GM20000 (cell line): Measurements from ENCODE around the gene NNAT.
"Not testable (repeated sequence)": the region's sequence is repeated elsewhere in the genome, so short reads cannot be mapped to it uniquely, and the experiment has no call there.

Experiments used
- DNase-seq: peaks from one replicate; pipeline ENCODE4 v3.0.0; 2012; ENCODE audit warnings: low spot score
- TF ChIP-seq, protein P1 (sequence below): IDR thresholded peaks from 2 replicates; pipeline ENCODE4 v1.5.1; 2012; ENCODE audit warnings: mild to moderate bottlenecking, control low read depth; ENCODE audit errors: extremely low read depth, missing control alignments

The NNAT gene, protein sequence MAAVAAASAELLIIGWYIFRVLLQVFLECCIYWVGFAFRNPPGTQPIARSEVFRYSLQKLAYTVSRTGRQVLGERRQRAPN

GRCh38 chr20:37521061-37521771, at the start of gene NNAT:
TSS of gene NNAT (plus strand) at chr20:37521250. CDS start at chr20:37521332, 82 bp downstream.
- TF ChIP-seq, protein P1, sequence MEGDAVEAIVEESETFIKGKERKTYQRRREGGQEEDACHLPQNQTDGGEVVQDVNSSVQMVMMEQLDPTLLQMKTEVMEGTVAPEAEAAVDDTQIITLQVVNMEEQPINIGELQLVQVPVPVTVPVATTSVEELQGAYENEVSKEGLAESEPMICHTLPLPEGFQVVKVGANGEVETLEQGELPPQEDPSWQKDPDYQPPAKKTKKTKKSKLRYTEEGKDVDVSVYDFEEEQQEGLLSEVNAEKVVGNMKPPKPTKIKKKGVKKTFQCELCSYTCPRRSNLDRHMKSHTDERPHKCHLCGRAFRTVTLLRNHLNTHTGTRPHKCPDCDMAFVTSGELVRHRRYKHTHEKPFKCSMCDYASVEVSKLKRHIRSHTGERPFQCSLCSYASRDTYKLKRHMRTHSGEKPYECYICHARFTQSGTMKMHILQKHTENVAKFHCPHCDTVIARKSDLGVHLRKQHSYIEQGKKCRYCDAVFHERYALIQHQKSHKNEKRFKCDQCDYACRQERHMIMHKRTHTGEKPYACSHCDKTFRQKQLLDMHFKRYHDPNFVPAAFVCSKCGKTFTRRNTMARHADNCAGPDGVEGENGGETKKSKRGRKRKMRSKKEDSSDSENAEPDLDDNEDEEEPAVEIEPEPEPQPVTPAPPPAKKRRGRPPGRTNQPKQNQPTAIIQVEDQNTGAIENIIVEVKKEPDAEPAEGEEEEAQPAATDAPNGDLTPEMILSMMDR, result no peak
- DNase-seq, result no peak

- DNase-seq, result no peak
- TF ChIP-seq, protein P1, result no peak
These were observed 49.3 kb upstream of the NNAT start for GRCh38 chr20:37471741-37472235.

DNA sequence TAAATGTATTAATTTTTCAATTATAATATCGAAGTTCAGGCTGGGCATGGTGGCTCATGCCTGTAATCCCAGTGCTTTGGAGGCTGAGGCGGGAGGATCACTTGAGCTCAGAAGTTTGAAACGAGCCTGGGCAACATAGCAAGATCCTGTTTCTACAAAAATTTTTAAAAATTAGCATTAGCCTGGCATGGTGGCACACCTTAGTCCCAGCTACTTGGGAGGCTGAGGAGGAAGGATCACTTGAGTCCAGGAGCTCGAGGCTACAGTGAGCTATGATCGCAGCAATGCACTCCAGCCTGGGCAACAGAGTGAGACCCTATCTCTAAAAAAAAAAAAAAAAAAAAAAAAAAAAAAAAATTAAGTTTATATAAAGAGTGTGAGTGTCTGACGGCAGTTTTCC, 48.6 kb upstream of the NNAT start:
- DNase-seq, result not testable (repeated sequence)

GRCh38 chr20:37473249-37474000, 47.6 kb upstream of the NNAT start:
- TF ChIP-seq, protein P1, result no peak
- no peak for DNase-seq

GRCh38 chr20:37474386-37474785, 46.7 kb upstream of the NNAT start:
- no peak for DNase-seq
- TF ChIP-seq, protein P1, result no peak

- TF ChIP-seq, protein P1, result no peak
- no peak for DNase-seq
These were observed 45.8 kb upstream of the NNAT start for GRCh38 chr20:37475252-37475651.

DNA sequence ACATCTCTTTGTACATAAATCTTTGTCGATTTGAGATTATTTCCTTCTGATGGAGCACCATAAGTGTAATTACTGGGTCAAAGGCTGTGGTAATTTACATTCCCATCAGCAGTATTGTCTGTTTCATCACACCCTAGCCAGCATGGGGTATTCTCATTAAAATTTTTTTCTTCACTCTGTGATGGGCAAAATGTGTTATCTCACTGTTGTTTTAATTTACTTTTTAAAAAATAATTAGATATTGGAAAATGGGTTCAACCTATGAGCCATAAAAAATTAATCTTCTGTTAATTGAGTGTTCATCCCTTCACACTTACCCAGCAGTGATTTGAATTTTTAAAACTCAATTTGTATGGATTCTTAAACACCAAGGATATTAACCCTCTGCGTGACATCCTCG, 44.0 kb upstream of the NNAT start:
- no peak for DNase-seq

More for the DNA sequence above, 44.0 kb upstream of the NNAT start:
- TF ChIP-seq, protein P1, result no peak
